Caki2 (cell line): Measurements from ENCODE around the gene ECM2. TPM values are rescaled to one million over a fixed set of nuclear protein-coding genes. Genes with fewer than 3 reads are reported as not detected.
"Not testable (repeated sequence)": the region's sequence is repeated elsewhere in the genome, so short reads cannot be mapped to it uniquely, and the experiment has no call there.

ENCODE experiments used
- DNase-seq: peaks from one replicate; pipeline ENCODE4 v3.0.0-alpha.2; 2015; ENCODE audit warnings: low read depth
- in situ Hi-C: cut with HindIII; loops from 2 replicates; pipeline ENCODE4 v1.10.0; 2016; ENCODE audit warnings: low sequenced_read_pairs, low pct_unique_long_range_greater_than_20kb, mixed read lengths
- total RNA-seq: library from RNA; depleted of rRNA; stranded (reverse); fragments of >200 nt; shearing (Covaris generic); gene quantifications from 2 replicates; pipeline ENCODE4 v1.2.3, GENCODE V29; 2014; ENCODE audit warnings: low replicate concordance; rRNA removed

ECM2 gene
- not detected in 2 replicates for total RNA-seq

DNA sequence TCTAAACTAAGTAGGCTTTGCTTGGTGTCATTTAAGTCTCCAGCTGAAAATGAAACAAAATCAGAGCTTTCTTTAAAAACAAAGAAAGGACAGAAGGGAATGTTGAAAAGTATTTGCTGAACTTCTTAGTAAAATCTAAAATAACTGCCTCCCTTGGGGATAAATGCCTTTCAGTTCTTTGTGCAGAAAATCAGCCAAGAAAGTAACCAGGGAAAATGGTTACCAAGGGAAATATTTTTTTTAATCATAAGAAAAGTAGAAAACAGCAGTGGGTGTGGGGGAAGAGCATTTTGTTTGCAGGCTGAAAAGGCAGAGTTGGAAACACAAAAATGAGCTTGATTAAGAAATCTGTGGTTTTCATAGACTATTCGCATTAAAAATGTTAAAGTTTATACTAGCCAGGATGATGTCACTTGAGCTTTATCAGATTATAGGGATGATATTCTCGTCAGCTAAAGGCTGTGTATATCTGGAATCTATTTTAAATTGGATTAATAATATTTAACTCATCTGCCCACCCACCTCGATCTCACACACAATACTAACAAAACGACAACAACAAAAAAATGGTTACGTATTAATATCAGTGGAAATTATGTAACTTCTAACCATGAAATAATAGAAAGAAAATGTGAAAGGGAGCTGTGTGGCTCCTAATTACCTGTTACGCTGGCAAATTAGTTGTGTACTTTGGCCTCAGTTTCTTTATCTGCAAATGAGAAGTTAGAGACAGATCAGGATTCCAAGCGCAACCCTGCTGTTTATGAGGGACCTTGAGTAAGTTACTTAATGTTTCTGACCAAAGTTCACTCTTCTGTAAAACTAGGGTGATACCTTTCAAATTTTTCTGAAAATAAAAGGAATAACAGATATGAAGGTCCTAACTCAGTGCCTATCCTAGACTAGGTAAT lies at the start of gene ECM2:
ECM2 (minus strand) TSS at position 51 of the 911 bp plus-strand sequence. CDS start 13,124 bp downstream, outside the sequence.
- DNase-seq, result no peak
- in situ Hi-C loops, result no loop called here

DNA sequence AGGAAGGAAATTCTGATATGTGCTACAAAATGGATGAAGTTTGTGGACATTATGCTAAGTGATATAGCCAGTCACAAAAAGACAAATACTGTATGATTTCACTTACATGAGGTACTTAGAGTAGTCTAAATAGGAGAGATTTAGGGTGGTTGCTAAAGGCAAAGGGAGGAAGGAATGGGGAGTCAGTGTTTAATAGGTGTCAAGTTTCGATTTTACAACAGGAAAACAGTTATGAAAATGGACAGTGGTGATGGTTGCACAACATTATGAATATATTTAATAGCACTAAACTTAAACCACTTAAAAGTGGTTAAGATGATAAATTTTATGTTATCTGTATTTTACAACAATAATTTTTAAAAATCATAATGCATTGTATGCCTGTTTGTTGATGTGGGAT lies 40.4 kb upstream of the ECM2 start:
- in situ Hi-C loops, result no loop called here
- no peak for DNase-seq

DNA sequence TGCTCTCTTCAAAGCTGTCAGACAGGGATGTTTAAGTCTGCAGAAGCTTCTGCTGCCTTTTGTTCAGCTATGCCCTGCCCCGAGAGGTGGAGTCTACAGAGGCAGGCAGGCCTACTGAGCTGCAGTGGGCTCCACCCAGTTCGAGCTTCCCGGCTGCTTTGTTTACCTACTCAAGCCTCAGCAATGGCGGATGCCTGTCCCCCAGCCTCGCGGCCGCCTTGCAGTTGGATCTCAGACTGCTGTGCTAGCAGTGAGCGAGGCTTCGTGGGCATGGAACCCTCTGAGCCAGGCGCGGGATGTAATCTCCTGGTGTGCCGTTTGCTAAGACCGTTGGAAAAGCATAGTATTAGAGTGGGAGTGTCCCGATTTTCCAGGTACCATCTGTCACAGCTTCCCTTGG lies 37.8 kb upstream of the ECM2 start:
- DNase-seq, in situ Hi-C loops: not testable (repeated sequence)

DNA sequence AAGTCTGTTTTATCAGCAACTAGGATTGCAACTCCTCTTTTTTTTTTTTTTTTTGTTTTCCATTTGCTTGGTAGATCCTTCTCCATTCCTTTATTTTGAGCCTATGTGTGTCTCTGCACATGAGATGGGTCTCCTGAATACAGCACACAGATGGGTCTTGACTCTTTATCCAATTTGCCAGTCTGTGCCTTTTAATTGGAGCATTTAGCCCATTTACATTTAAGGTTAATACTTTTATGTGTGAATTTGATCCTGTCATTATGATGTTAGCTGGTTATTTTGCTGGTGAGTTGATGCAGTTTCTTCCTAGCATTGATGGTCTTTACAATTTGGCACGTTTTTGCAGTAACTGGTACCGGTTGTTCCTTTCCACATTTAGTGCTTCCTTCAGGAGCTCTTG lies 36.1 kb upstream of the ECM2 start:
- in situ Hi-C loops, result not testable (repeated sequence)

DNA sequence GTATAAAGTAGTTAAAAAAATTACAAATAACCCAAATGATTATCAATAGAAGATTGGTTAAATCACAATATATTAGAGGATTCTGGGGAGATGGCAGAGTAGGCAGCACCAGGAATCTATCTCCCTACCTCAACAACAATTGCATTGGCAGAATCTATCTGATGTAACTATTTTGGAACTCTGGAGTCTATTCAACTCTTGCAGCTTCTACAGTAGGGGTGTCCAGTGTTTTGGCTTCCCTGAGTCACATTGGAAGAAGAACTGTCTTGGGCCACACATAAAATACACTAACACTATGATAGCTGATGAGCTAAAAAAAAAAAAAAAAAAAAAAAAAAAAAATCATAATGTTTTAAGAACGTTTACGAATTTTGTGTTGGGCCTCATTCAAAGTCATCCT lies 29.2 kb upstream of the ECM2 start:
- in situ Hi-C loops, result no loop called here
- no peak for DNase-seq

More for the DNA sequence above, 36.1 kb upstream of the ECM2 start:
- DNase-seq, result not testable (repeated sequence)

DNA sequence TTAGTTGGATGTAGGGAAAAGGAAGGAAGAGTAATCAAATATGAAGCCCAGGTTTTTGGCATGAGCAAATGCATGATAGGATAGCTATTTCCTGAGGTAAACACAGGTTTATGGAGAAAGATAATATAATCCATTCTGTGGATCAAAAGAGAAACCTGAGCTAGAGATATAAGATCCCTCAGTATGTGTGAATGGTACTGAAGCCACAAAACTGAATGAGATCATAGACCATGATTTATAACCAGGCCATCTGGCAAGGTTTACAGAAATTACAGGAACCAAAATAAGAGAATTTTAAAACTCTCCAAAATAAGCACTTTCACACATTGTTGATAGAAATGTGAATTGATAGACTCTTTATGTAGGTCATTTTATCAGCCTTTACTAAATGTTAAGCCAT lies 28.7 kb upstream of the ECM2 start:
- no peak for DNase-seq

DNA sequence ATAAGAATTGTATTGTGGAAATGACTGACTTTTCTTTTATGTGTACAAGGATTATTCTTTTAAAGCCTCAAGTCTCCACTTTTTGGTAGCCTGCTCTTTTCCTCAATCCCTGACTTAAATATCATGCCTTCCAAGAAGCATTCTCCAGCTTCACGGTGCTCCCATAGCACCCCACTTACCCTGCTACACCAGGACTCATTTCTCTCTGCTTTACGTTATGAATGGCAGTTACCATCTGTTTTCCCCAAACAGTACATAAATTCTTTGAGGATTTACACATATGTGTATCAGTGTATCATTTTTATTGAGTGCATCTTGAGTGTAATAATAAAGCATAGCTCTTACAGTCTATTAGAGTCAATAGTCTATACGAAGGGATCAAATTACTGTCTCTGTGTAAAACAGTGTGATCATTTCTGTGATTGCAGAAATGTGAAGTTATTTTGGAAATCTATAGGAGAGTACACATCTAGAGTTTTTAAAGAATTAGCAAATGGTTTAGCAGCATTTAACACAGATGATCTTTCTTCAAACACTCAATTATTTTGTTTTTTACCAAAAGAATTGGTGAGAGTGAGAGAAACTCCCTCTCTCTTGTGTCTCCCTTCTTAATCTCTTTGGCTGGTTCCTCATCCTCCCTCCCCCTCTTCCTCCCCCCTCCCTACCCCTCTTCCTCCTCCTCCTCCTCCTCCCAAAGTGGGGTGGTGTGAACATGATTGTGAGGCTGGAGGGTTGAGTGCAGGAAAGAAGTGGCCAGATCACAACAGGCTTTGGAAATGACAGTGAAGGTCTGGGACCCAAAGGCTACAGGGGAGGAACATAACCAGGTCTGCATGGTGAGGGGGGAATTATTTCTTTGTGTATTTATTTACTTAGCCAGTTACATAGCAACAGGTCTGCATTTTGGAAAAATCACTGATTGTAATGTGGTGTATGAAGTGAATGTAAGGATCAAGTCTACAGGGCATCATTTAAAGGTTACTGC lies 27.6 kb upstream of the ECM2 start:
- in situ Hi-C loops, result no loop called here
- no peak for DNase-seq

More for the DNA sequence above, 28.7 kb upstream of the ECM2 start:
- in situ Hi-C loops, result no loop called here

DNA sequence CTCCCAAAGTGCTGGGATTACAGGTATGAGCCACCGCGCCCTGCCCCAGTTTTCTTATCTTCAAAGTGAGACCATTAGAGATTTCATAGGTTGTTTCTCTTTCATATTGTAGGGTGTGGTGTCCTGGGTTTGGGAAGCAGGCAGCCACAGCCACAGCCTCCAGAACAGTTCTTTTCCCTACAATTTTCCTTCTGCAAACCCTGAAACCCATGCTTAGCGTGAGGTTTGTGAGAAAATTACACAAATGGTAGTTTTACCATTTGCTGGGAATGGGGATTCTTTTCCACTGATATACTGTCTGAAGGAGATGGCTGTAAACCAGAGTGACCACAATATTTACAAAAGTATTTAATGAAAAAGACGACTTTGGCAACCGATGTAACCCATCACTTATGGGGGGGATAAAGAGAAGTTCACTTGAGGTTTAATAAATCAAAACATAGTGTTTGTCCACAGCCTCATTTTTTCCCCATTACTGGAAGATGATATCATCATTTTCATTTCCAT lies 26.7 kb upstream of the ECM2 start:
- DNase-seq, result no peak
- in situ Hi-C loops, result no loop called here

DNA sequence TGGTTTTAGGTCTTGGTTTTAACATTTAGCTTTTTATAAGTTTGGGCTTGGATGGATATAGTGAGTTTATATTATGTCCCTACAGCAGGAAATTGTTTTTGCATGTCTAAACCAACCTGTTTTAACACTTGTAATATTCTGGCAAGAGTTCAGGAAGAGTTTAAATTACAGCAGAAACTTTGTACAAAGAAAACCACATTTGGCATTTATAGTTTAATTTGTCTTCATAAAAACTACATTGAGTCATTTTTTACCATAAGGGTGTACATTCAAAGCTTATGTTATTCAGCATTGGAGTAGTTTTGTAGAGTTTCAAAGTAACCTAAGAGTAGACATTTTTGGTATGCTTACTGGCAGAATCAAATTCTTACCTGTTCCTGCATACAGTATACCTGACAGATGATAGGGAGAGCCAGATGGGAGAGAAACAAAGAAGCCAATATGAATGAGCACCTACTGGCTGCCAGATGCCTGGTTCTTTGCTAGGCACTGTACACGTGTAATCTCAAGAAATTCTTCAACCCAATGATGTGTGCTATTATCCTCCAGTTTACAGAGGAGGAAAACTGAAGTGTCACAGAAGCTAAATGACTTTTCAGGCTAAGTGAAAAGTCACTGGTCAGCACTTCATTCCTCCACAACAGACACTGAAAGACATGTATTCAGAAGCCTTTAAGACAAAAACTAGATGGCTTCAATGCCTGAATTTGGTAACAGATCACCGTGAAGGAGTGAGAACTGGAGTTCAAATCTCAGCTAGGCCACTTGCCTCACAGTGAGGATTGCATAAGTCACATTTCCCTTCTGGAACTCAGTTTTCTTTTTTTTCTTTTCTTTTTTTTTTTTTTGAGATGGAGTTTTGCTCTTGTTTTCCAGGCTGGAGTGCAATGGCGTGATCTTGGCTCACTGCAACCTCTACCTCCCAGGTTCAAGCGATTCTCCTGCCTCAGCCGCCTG lies 25.9 kb upstream of the ECM2 start:
- no peak for DNase-seq
- in situ Hi-C loops, result no loop called here

DNA sequence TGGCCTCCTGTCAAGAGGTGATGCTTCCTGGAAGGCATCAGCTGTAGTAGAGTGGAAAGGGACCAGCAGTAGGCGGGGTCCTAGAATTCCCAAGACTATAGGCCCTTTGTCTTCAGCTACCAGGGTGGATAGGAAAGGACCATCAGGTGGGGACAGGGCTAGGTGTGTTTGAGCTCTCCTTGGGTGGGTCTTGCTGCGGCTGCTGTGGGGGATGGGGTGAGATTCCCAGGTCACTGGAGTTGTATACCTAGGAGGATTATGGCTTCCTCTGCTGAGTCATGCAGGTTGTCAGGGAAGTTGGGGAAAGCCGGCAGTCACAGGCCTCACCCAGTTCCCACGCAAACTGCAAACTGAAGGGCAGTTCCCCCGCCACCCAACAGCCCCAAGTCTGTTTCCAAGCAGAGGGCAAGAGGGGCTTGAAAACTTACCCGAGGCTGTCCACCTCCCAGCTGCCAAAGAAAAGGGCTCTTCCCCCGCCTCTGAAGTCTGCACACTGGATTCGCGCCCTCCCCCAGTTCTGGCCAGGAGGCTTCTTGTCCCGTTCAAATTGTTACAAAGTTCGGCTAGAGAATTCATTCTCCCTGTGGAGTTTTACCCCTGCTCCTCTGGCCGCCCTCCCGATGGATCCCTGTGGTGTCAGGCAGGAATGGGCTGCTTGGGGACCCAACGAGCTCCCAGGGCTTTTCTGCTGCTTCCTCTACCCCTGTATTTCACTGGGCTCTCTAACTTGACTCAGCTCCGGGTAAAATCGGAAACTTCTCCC lies 23.0 kb upstream of the ECM2 start:
- in situ Hi-C loops, result no loop called here

DNA sequence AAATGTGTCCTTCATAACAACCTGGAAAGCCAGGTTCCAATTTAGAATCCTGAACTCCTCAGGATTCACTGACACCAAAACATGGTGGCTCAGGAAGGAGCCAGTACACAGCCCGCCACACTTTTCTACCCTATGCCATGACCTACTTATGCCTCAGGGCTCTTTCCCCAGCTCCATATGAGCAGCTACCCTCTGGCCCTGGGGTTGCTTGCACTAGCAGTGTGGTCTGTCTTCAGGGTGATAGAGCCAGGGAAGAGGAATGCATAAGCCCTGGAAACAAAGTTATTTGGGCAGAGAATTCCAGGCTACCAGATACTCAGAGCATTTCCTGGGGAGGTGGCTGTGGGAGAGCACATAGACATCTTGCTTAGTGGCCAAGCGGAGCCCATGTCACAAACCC lies 15.0 kb upstream of the ECM2 start:
- DNase-seq, result no peak
- in situ Hi-C loops, result no loop called here

More for the DNA sequence above, 23.0 kb upstream of the ECM2 start:
- DNase-seq, result no peak

DNA sequence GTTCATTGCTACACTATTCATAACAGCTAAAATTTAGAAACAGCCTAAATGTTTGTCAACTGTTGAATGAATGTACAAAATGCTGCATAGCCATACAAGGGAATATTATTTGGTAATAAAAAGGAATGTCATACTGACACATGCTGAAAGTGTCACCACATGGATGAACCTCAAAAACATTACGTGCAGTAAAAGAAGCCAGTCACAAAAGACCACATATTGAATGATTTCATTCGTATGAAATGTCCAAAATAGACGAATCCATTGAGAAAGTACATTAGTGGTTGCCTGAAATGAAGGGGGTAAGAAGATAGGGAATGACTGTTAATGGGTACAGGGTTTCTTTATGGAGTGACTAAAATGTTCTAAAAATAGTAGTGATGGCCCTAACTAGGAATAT lies 11.6 kb upstream of the ECM2 start:
- in situ Hi-C loops, result no loop called here
- DNase-seq, result no peak

DNA sequence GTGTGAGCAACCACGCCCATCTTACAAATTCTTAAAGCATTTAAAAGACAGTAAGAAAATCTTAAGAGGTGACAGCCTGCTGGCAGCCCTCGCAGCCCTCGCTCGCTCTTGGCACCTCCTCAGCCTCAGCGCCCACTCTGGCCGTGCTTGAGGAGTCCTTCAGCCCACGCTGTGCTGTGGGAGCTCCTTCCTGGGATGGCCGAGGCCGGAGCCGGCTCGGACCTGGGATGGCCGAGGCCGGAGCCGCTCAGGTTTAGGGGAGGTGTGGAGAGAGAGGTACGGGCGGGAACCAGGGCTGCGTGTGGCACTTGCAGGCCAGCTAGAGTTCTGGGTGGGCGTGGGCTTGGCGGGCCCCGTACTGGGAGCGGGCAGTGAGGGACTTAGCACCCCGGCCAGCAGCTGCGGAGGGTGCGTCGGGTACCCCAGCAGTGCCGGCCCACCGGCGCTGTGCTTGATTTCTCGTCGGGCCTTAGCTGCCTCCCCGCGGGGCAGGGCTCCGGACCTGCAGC lies 9.3 kb upstream of the ECM2 start:
- no peak for DNase-seq
- in situ Hi-C loops, result no loop called here

DNA sequence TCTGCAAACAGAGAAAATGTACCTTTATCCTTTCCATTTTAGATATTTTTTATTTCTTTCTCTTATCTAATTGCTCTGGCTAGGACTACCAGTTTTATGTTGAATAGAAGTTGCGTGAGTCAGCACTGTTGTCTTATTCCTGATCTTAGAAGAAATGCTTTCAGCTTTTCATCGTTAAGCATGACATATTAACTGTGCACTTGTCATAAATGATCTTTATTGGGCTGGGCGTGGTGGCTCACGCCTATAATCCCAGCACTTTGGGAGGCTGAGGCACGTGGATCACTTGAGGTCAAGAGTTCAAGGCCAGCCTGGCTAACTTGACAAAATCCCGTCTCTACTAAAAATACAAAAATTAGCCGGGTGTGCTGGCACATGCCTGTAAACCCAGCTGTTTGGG lies 8.2 kb upstream of the ECM2 start:
- in situ Hi-C loops, result no loop called here

DNA sequence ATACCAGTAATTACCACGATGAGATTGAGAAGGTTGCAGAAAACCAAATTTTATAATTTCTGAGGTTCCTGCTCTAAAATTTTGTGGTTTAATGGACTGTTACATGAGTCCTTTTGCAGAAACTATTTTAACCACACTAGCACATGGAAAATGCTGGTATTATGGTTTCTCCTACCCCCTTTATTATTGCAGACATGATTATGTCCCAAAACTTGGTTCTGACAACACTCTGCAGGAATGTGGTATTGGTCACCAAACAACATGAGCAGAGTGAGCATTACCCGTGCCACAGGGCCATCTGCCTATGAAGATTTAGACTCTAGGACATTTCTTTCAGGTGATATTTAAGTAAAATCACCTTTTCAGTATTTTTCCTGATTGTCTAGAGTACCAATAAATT lies 2.8 kb upstream of the ECM2 start:
- in situ Hi-C loops, result no loop called here
- no peak for DNase-seq

More for the DNA sequence above, 8.2 kb upstream of the ECM2 start:
- DNase-seq, result no peak

DNA sequence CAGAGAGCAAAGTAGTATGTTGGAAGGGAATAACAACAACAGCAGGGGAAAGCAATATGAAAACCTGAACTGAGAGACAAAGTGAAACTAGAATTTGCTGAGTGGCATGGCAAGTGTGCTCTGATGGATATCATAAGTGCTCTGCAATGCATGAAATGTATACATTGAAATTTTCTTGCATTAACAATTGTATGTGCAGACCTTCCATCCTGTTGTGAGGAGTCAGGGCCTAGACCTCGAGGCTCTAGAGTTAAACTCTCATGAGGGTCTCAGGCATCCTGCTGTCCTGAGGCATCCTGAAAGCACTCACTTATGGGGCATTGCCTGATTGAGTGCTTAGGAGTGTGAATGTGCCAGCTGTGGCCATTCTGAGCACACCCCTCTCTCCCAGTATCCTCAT lies 1.1 kb downstream of the ECM2 start:
- in situ Hi-C loops, result no loop called here
- DNase-seq, result no peak

DNA sequence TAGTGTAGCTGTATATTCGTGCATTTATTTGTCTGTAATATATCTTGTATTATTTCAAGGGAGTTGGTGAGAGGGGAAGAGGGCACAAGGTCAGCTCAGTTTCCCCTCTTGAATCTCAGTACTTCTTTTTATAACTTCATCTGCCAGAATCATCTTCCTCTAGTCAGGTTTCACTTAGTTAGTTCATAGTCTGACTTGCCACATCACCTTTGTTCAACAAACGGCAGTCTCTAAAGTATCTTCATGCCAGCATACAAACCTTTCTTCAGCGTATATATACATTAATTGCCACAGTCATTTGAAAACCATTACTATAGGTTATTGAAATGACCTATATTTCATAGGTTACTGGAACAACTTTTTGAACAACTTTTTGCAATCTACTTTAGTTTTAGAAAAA lies 1.6 kb downstream of the ECM2 start:
- in situ Hi-C loops, result no loop called here
- DNase-seq, result no peak
